Esophagus mucosa (tissue), 1 donor: ENCODE measurements around the gene ARHGEF38. TPM values are rescaled to one million over a fixed set of nuclear protein-coding genes. Genes with fewer than 3 reads are reported as not detected.

Experiments used
- ATAC-seq: fragments of 200-7000 bp; cut with Tn5 transposase; one replicate; pipeline ENCODE4 v1.9.1; 2020
- total RNA-seq: library from RNA; stranded (reverse); gene quantifications from one replicate; pipeline ENCODE4 v1.2.4, GENCODE V29; 2023
- donor health status: DM: yes; HTN: yes; CAD: no.

ARHGEF38 gene
- total RNA-seq, 1 donor from 2014 or later: 0.32 TPM

DNA sequence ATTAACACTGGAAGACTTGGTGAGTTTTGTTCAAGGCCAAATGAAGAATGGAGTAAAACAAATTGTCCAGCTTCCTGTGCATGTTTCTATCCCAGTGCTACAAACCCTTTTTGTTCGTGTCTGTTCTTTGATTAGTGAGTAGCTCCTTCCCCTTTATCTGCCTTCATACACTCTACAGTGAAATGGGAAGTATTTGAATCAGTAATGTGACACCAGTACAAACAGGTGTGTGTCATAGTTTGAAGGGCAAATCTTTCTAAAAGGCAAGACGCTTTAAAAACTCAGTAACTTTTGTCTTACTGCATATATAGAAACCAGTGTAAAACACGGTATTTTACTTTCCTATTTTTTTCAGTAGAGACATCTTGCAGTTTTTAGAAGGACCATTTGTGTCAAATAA lies 5.9 kb downstream of the ARHGEF38 start:
- ATAC-seq: no peak

GRCh38 chr4:105560421-105560848 lies 8.0 kb downstream of the ARHGEF38 start:
- no peak for ATAC-seq

- no peak for ATAC-seq
These were observed 10.9 kb downstream of the ARHGEF38 start for GRCh38 chr4:105563352-105563751.

GRCh38 chr4:105568584-105568983 lies 16.2 kb downstream of the ARHGEF38 start:
- ATAC-seq: no peak

DNA sequence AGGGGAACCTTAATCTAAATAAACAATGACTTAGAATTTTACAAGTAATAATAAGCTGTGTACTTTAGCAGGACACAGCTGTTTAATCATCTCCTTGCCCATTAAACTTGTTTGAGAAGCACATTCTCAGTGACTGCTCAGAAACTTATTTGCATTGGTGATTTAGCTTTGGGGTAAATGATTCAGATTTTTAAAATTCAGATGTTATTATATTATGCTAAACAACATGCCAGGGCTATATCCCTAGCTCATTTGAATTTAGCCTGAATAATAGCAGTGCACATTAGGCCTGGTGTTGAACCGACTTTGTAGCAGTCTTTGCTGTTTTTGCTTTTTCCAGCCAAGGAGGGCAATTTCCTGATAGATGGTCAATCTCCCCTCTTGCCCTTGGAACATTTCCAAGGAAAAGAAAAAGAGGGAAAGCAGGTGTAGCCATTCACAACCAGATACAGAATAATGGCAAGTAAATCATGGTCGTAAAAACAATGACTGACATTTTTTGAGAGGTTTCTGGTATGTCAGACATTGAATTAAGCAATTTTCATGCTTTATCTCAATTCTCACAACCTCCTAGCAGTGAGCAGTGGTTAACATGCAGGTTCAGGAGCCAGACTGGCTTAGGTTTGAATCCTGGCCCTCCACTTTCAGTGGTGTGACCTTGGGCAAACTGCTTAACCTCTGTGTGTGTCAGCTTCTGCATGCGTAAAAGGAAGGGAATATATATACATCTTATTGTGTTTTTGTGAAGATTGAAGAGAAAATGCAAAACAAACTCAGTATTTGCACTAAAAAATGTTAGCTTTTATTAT lies 16.8 kb downstream of the ARHGEF38 start:
- no peak for ATAC-seq

- ATAC-seq: no peak
These were observed 17.4 kb downstream of the ARHGEF38 start for GRCh38 chr4:105569866-105570236.

DNA sequence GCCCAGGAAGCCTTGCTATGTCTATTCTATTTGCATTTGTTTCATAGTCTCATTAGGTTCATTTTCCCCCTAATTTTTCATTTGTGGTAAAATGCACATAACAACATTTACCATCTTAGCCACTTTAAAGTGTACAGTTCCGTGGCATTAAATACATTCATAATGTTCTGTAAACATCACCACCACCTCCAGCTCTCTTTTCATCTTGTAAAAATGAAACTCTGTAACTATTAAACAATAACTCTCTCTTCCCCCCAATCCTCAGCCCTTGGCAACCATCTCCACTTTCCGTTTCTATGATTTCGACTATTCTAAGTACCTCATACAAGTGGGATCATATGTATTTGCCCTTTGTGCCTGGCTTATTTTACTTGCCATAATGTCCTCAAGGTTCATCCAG lies 19.9 kb downstream of the ARHGEF38 start:
- ATAC-seq: no peak

DNA sequence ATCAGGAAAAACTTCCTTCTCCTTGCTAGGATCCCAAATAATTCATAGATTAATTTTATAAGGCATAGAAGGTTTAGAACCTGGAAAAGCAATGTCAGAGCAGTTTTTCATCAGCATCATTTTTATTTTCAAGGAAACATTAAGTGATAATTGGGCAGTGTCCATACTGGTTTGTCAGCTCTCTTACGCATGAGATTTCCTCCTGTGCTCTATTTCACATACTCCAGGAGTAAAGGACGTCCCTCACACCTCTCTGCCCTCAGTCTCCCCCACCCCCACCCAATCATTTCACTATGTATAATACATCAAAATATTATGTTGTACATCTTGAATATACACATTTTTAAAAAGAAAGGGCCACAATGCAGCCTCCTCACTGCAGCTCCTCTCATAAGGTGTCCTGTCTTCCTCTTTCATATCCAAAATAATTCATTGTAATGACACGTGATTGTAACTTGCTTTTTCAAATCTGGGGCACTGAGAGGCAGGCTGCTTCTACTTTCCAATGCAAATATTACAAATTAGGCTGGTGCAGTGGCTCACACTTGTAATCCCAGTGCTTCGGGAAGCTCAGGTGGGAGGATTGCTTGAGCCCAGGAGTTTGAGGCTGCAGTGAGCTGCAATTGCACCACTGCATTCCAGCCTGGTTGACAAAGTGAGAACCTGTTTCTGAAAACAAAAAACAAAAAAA lies 34.4 kb downstream of the ARHGEF38 start:
- ATAC-seq: no peak

- no peak for ATAC-seq
These were observed 35.4 kb downstream of the ARHGEF38 start for GRCh38 chr4:105587841-105588240.

DNA sequence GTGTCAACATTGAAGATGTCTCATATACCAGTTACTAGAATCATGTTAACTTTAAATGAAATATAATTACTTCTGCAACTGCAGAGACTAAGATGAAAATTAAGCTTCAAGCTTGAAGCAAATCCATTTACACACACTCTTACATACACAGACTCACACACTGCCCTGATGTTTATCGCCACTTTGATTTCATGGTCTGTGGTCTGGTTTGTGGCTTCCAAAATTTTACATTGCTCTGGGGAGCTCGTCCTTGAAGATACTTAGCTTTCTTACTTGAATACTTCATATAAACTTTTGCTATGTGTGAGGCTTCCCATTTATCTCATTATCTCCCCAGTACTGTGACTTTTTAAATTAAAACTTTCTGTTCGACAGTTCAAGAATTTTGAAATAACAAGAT lies 35.8 kb downstream of the ARHGEF38 start:
- no peak for ATAC-seq

DNA sequence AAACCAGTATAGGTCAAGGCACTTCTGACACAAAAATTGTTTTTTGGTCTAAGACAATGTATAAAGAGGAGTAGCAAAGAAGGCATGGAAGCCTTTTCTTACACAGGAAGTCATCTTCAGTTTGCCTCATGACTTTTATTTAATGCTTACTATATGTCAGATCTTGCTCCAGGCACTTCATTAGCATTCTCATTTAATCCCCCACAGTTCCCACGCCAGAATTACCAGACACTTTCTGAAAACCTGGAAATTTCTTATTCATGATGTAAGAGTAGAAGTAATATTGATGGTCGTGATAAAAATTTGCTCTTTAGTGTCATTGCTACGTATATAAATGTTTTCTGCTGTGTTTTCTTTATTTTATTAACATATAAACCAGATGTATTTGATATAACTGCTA lies 39.2 kb downstream of the ARHGEF38 start:
- no peak for ATAC-seq

DNA sequence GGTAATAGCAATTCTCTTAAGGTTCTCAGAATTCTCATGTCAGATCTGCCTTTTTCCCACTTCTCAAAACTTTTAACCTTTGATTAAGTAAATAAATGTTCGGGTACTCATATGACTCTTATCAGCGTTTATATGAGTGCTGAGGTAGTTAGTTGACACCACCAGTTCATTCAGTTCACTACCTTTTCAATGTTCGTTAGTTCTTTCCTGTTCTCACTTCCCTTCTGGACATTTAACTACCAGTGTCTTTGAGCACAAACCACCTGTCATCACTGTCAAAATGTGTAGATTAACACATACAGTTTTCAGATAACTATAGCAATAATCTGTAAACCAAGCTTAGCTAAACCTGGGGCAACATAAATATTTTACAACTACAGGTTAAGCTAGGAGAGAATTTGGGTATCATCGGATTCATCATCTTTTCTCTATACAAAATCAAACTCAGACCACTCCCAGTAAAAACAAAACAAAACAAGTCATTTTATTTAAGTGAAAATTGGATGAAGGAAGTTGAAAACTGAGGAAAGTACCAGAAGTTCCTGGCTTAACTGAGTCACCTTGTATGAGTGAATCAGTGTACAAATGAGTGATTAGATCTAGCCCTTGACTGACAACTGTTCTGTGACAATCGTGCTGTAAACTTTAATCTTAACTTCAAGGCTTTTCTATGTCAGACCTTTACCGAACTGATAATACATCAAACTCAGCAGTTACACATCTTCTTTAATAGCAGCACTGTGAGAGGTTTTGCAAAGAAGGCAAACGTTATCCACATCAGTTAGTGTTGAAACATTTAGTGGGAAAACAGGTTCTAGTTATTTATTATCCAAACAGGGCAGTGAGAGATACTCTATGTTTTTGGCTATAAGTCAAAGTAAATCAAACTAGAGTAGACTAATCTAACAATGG lies 41.9 kb downstream of the ARHGEF38 start:
- ATAC-seq: peak; percentile 31

- ATAC-seq: no peak
These were observed 44.3 kb downstream of the ARHGEF38 start for GRCh38 chr4:105596684-105597083.

- ATAC-seq: no peak
These were observed 45.6 kb downstream of the ARHGEF38 start for GRCh38 chr4:105598052-105598451.

DNA sequence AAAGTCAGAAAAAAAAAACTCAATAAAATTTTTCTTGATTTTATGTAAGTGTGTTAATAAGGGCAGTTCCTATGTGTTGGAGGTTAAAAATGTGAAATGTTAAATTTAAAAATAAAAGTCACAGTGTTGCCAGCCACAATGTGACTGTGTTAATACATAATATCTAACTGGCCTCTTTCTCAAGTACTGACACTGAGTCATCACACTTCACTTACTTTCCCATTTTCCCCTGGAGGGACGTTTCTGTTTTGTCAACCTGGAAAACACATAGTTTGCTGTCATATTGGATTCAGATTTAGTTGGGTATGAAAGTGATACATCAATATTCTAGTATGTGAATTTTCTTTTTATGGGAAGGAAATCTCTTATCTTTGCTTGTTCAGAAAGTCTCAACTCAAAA lies 46.4 kb downstream of the ARHGEF38 start:
- no peak for ATAC-seq

GRCh38 chr4:105599482-105599881 lies 47.1 kb downstream of the ARHGEF38 start:
- no peak for ATAC-seq

DNA sequence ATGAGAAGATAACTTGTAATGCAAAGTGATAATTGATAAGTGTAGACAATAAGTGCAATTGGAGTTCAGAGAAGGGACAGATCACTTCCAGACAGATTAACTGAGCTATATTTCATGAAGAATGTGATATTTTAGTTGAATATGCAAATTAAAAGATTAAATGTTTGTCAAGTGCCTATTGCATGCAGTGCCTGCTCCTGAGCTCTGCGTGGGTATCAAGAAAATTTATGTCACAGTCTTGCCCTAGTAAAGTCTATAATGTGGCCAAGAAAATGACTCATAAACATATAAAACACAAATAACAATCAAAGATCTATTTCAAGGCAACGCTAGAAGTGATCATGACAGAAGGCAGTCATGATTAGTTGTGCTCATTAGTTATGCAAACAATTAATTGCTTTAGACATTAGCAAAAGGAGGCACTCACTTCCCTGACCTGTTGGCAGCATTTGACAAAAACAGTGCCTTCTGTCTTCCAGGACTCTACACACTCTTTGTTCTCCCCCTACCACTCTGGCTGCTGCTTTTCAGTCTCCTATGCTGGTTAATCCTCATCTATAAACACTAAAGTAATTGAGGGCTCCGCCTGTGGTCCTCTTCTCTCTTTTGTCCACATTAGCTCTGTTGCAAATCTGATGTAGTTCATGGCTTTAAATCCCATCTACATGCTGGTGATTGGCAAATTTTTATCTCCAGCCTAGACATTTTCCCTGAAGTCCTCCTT lies 47.7 kb downstream of the ARHGEF38 start:
- no peak for ATAC-seq

- no peak for ATAC-seq
These were observed 48.5 kb downstream of the ARHGEF38 start for GRCh38 chr4:105600951-105601350.

DNA sequence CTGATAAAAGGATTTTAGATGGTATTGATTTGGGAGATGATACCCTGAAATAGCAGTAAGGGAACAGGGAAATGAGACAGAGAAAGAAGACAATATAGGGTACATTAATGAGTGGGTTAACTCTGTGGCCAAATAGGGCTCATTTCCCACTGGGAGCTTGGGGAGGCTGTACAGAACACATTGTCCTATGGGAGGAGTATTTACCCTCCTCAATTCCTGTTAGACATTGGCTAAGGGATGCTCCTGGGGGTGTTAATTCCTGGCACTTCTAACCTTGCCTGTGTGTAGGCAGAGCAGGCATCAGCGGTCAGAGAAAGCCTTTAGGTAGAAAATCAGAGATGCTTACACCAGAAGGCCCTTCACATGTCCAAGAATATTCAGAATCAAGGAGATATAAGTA lies 49.0 kb downstream of the ARHGEF38 start:
- no peak for ATAC-seq

- ATAC-seq: peak; percentile 53
These were observed 50.7 kb downstream of the ARHGEF38 start for GRCh38 chr4:105603158-105603557.

DNA sequence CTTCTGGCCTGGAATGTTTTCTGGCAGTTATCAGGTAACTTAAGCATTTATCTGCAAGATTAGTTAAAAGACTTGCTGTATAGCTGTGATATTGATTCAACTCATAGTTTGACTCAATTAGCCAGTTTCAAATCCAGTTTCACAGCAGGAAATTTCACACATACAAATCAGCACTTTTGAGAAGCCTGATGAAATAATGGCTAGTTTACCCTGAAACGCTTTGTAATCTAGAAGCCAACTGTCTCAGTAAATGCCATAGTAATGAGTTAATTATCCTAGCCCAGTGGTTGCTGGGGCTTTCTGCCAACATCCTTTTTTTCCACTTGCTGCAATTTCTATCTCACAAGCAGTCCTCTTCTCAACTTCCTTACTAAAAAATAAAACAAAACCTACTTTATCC lies 53.1 kb downstream of the ARHGEF38 start:
- ATAC-seq: no peak

DNA sequence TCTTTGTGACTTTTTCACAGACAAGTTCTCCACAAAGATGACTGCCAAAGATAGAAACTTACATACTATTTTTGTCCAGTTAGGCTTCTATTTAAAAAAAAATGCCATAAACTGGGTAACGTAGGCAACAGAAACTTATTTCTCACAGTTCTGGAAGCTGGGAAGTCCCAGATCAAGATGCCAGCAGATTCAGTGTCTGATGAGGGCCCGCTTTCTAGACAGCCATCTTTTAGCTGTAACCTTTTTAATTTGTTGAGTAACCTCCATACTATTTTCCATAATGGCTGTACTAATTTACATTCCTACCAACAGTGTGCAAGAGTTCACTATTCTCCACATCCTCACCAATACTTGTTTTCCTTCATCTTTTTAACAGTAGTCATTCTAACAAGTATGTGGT lies 55.5 kb downstream of the ARHGEF38 start:
- no peak for ATAC-seq
